HCT116 (cell line): ENCODE results near the gene SF3B1.

Experiments used
- EZH2 ChIP-seq: fragments of 200-600 bp; sonication (generic); IDR thresholded peaks from 2 replicates; pipeline ENCODE4 v1.6.1; 2017; ENCODE audit warnings: antibody characterized with exemption, mixed run types
- EZH2phosphoT487 ChIP-seq: fragments of 200-600 bp; IDR thresholded peaks from 2 replicates; pipeline ENCODE4 v1.6.1; 2018; ENCODE audit warnings: antibody characterized with exemption, borderline replicate concordance
- POLR2A ChIP-seq: IDR thresholded peaks from 2 replicates; pipeline ENCODE4 v1.7.0; 2011; ENCODE audit warnings: borderline replicate concordance; ENCODE audit not compliant: insufficient read depth, insufficient read length; ENCODE audit errors: extremely low read depth
- RAD21 ChIP-seq: IDR thresholded peaks from 2 replicates; pipeline ENCODE4 v1.6.1; 2012; ENCODE audit warnings: low read depth, mild to moderate bottlenecking
- ZNF274 ChIP-seq: fragments of 200-500 bp; sonication (Bioruptor generic); IDR thresholded peaks from 2 replicates; pipeline ENCODE4 v1.6.1; 2014; ENCODE audit warnings: mild to moderate bottlenecking, low read depth, low read length, inconsistent platforms
- TF ChIP-seq, protein P1 (sequence below): IDR thresholded peaks from 2 replicates; pipeline ENCODE4 v1.6.1; 2012; ENCODE audit warnings: low read depth
- TF ChIP-seq, protein P2 (sequence below), 3 experiments: fragments of 200-600 bp in 1 of 3; sonication (generic) in 1 of 3; IDR thresholded peaks in 2 of 3; conservative IDR thresholded peaks in 1 of 3; 2 replicates each; pipeline ENCODE4 v1.5.1; 2012 to 2017; ENCODE audit warnings: low read depth in 2 of 3, low read length in 2 of 3, antibody characterized with exemption in 1 of 3, borderline replicate concordance in 1 of 3, control low read depth in 1 of 3, mild to moderate bottlenecking in 1 of 3, mixed read lengths in 1 of 3, mixed run types in 1 of 3, moderate library complexity in 1 of 3; ENCODE audit not compliant: insufficient read depth in 1 of 3
- TF ChIP-seq, protein P3 (sequence below): IDR thresholded peaks from 2 replicates; pipeline ENCODE4 v1.6.1; 2012
- TF ChIP-seq, protein P4 (sequence below): IDR thresholded peaks from 2 replicates; pipeline ENCODE4 v1.6.1; 2012

DNA sequence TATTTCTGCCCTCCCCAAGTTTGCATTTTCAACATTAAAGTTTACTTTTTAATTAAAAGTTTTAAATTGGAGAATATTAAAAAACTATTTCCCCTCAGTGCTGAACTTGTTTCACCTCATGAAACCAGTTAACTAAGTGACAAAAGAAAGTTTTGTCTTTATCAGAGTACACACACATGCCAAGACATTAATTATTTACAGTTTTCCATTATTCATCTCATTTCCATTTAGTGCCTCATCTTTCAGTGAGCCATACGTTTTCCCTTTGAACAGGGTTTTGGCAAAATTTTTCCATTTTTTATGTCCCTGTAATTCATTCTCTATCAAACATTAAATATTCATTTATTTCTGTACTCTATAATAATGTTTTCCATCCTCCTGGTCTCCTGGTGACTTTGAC is 53.2 kb downstream of the SF3B1 start:
- TF ChIP-seq, protein P1, sequence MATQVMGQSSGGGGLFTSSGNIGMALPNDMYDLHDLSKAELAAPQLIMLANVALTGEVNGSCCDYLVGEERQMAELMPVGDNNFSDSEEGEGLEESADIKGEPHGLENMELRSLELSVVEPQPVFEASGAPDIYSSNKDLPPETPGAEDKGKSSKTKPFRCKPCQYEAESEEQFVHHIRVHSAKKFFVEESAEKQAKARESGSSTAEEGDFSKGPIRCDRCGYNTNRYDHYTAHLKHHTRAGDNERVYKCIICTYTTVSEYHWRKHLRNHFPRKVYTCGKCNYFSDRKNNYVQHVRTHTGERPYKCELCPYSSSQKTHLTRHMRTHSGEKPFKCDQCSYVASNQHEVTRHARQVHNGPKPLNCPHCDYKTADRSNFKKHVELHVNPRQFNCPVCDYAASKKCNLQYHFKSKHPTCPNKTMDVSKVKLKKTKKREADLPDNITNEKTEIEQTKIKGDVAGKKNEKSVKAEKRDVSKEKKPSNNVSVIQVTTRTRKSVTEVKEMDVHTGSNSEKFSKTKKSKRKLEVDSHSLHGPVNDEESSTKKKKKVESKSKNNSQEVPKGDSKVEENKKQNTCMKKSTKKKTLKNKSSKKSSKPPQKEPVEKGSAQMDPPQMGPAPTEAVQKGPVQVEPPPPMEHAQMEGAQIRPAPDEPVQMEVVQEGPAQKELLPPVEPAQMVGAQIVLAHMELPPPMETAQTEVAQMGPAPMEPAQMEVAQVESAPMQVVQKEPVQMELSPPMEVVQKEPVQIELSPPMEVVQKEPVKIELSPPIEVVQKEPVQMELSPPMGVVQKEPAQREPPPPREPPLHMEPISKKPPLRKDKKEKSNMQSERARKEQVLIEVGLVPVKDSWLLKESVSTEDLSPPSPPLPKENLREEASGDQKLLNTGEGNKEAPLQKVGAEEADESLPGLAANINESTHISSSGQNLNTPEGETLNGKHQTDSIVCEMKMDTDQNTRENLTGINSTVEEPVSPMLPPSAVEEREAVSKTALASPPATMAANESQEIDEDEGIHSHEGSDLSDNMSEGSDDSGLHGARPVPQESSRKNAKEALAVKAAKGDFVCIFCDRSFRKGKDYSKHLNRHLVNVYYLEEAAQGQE, result no peak
- TF ChIP-seq, protein P2, sequence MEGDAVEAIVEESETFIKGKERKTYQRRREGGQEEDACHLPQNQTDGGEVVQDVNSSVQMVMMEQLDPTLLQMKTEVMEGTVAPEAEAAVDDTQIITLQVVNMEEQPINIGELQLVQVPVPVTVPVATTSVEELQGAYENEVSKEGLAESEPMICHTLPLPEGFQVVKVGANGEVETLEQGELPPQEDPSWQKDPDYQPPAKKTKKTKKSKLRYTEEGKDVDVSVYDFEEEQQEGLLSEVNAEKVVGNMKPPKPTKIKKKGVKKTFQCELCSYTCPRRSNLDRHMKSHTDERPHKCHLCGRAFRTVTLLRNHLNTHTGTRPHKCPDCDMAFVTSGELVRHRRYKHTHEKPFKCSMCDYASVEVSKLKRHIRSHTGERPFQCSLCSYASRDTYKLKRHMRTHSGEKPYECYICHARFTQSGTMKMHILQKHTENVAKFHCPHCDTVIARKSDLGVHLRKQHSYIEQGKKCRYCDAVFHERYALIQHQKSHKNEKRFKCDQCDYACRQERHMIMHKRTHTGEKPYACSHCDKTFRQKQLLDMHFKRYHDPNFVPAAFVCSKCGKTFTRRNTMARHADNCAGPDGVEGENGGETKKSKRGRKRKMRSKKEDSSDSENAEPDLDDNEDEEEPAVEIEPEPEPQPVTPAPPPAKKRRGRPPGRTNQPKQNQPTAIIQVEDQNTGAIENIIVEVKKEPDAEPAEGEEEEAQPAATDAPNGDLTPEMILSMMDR (IDR thresholded peaks at IDR 0.05 in 2 of 3, conservative IDR thresholded peaks at IDR 0.05 in 1 of 3; ENCODE audit: borderline replicate concordance in 1 of 3, insufficient read depth in 1 of 3, low read depth in 2 of 3, low read length in 2 of 3), result no peak
- TF ChIP-seq POLR2A, result no peak
- TF ChIP-seq, protein P3, sequence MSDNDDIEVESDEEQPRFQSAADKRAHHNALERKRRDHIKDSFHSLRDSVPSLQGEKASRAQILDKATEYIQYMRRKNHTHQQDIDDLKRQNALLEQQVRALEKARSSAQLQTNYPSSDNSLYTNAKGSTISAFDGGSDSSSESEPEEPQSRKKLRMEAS, result no peak
- TF ChIP-seq RAD21, result no peak
- TF ChIP-seq, protein P4, sequence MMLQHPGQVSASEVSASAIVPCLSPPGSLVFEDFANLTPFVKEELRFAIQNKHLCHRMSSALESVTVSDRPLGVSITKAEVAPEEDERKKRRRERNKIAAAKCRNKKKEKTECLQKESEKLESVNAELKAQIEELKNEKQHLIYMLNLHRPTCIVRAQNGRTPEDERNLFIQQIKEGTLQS, result no peak
- TF ChIP-seq ZNF274, result no peak
- no peak for TF ChIP-seq EZH2
- no peak for TF ChIP-seq EZH2phosphoT487
